ENCODE results near the gene GMPR.

GMPR gene

GRCh38 chr6:16274885-16275589 is 36.6 kb downstream of the GMPR start:
- DNase-seq, result no peak

- DNase-seq, result no peak
Observed at GRCh38 chr6:16277101-16277981, 39.0 kb downstream of the GMPR start.

- no peak for DNase-seq
Observed at GRCh38 chr6:16278048-16278724, 39.8 kb downstream of the GMPR start.

- DNase-seq, result no peak
Observed at GRCh38 chr6:16278750-16279149, 40.4 kb downstream of the GMPR start.

GRCh38 chr6:16279243-16279642 is 40.9 kb downstream of the GMPR start:
- no peak for DNase-seq

GRCh38 chr6:16282370-16282769 is 44.0 kb downstream of the GMPR start:
- DNase-seq, result no peak

GRCh38 chr6:16284472-16284871 is 46.1 kb downstream of the GMPR start:
- DNase-seq, result no peak

- DNase-seq, result no peak
Observed at GRCh38 chr6:16285467-16286150, 47.2 kb downstream of the GMPR start.

- no peak for DNase-seq
Observed at GRCh38 chr6:16286151-16286522, 47.8 kb downstream of the GMPR start.

- DNase-seq, result no peak
Observed at GRCh38 chr6:16288163-16288562, 49.8 kb downstream of the GMPR start.

GRCh38 chr6:16291739-16292138 is 53.4 kb downstream of the GMPR start:
- no peak for DNase-seq

- DNase-seq, result no peak
Observed at GRCh38 chr6:16292432-16292831, 54.0 kb downstream of the GMPR start.

- no peak for DNase-seq
Observed at GRCh38 chr6:16292942-16293341, 54.6 kb downstream of the GMPR start.

- no peak for DNase-seq
Observed at GRCh38 chr6:16294371-16294770, 56.0 kb downstream of the GMPR start.

- no peak for DNase-seq
Observed at GRCh38 chr6:16295060-16295459, 56.7 kb downstream of the GMPR start.

- DNase-seq, result no peak
Observed at GRCh38 chr6:16295471-16295870, 57.1 kb downstream of the GMPR start.

- no peak for DNase-seq
Observed at GRCh38 chr6:16296061-16296670, 57.8 kb downstream of the GMPR start.

- DNase-seq, result no peak
Observed at GRCh38 chr6:16299861-16300260, 61.5 kb downstream of the GMPR start.

- no peak for DNase-seq
Observed at GRCh38 chr6:16301511-16301910, 63.1 kb downstream of the GMPR start.

- no peak for DNase-seq
Observed at GRCh38 chr6:16302721-16303552, 64.5 kb downstream of the GMPR start.

- DNase-seq, result no peak
Observed at GRCh38 chr6:16305246-16305725, 66.9 kb downstream of the GMPR start.

GRCh38 chr6:16305788-16306187 is 67.4 kb downstream of the GMPR start:
- DNase-seq, result no peak
